GM19328 (cell line): ENCODE results near the gene POTEM.
"Not testable (repeated sequence)": the region's sequence is repeated elsewhere in the genome, so short reads cannot be mapped to it uniquely, and the experiment has no call there.

ENCODE experiments used
- ATAC-seq: cut with Tn5 transposase; IDR thresholded peaks from one replicate; pipeline ENCODE4 v1.9.1; 2021; ENCODE audit warnings: mild to moderate bottlenecking, moderate library complexity; ENCODE audit not compliant: unreplicated experiment

POTEM gene

GRCh38 chr14:19036811-19037382 is 69.7 kb downstream of the POTEM start:
- ATAC-seq: not testable (repeated sequence)

GRCh38 chr14:19038060-19038664 is 70.9 kb downstream of the POTEM start:
- ATAC-seq: not testable (repeated sequence)

- not testable (repeated sequence) for ATAC-seq
Measured at GRCh38 chr14:19038785-19039184, 71.6 kb downstream of the POTEM start.

- ATAC-seq: not testable (repeated sequence)
Measured at GRCh38 chr14:19043384-19043783, 76.2 kb downstream of the POTEM start.
